Fibroblast of peridontal ligament (primary cell): Measurements from ENCODE around the gene TMCO4.
"Not testable (repeated sequence)": the region's sequence is repeated elsewhere in the genome, so short reads cannot be mapped to it uniquely, and the experiment has no call there.

Source experiments
- DNase-seq: peaks from one replicate; pipeline ENCODE4 v3.0.0-alpha.2; 2010; ENCODE audit errors: extremely low read depth

Gene TMCO4

DNA sequence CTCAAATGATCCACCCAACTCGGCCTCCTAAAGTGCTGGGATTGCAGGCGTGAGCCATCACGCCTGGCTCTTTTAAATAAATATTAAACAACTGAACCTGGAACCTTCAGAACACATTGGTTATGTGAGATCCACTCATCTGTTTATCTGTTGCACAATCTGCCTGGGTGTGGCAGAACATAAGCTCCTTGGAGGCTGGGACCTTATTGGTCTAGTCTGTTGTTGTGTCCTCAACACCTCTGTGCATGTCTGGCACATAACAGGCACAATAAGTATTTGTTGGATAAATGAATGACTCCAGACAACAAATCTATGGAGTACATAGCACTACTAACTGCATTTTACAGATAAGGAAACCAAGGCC lies 159.7 kb downstream of the TMCO4 start:
- DNase-seq = no peak

DNA sequence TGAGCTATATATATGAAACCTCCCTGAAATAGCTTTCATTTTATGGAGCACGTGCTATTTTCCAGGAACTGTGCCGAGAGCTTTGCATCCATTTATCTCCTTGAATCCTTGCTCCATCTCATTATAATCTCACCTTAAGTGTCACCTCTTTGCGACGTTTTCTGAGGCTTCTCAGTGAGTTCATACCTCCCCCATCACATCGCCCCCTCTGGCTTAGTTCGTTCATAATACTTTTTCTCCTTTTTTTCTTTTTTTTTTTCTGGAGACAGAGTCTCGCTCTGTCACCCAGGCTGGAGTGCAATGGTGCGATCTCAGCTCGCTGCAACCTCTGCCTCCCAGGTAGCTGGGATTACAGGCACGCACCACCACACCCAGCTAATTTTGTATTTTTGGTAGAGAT lies 160.5 kb downstream of the TMCO4 start:
- not testable (repeated sequence) for DNase-seq

DNA sequence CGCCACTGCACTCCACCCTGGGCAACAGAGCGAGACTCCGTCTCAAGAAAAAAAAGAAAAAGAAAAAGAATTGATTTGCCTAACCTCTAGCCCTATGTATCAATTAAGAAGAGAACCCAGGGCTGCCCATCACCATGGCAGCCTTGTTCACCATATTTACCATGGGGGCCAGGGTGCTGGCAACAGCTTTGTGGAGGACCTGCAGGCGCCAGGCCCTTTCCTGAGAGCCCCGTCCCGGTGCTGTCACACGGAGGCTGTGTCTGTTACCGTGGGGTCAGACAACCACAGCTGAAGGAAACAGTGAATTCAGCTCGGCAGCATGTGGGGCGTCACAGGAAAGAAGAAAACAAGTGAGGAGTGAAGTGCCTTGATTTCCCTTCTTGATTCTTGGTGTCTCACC lies 162.1 kb downstream of the TMCO4 start:
- no peak for DNase-seq

DNA sequence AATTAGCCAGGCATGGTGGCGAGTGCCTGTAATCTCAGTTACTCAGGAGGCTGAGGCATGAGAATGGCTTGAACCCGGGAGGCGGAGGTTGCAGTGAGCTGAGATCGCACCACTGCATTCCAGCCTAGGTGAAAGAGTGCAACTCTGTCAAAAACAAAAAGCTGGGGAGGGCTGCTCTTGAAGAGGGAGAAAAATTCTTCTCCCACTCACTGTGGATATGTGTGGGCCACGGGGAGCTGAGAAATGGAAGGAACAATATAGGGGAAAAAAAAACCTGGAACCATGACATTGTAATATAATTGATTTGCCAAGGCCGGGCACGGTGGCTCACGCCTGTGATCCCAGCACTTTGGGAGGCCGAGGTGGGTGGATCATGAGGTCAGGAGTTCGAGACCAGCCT lies 163.0 kb downstream of the TMCO4 start:
- not testable (repeated sequence) for DNase-seq

DNA sequence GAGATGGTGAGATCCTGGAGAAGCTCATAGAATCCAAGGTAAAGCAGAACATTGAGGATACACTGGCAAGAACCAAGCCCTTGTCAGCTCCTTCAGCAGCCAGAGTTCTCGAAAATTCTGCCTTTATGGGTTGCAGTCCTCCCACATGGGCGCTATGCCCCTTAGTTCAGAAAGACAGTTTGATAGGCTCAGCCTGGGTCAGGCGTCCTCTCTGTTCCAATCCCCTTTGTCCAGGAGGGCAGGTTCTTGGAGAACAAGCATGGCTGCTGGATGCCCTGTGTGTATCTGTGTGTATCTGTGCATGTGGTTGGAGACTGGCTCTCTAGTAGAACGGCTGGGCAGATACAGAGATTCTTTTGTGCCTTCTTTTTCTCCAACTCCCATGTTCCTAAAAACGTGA lies 163.7 kb downstream of the TMCO4 start:
- DNase-seq = no peak

DNA sequence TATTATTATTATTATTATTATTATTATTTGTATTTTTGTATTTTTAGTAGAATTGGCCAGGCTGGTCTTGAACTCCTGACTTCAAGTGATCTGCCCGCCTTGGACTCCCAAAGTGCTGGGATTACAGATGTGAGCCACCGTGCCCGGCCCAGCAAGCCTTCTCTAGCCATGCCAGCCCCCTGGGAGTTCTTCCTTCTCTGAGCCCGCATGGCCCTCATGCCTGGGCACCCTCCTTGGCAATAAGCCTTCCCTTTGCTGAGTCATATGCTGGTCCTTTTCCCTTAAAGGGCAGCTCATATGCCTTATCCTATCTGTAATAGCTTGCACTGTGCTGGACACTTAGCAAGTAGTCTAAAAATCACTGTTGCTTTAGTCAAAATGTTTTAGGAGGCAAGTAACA lies 164.1 kb downstream of the TMCO4 start:
- DNase-seq = peak; percentile 58

DNA sequence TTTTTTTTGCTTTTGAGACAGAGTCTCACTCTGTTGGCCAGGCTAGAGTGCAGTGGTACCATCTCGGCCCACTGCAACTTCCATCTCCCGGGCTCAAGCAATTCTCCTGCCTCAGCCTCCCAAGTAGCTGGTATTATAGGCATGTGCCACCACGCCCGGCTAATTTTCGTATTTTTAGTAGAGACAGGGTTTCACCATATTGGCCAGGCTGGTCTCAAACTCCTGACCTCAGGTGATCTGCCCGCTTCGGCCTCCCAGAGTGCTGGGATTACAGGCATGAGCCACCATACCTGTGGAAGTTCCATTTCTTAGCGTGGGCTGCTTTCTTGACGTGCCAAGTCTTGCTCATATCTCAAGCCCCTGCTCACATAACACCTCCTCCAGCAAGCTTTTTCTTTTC lies 164.7 kb downstream of the TMCO4 start:
- DNase-seq = not testable (repeated sequence)

DNA sequence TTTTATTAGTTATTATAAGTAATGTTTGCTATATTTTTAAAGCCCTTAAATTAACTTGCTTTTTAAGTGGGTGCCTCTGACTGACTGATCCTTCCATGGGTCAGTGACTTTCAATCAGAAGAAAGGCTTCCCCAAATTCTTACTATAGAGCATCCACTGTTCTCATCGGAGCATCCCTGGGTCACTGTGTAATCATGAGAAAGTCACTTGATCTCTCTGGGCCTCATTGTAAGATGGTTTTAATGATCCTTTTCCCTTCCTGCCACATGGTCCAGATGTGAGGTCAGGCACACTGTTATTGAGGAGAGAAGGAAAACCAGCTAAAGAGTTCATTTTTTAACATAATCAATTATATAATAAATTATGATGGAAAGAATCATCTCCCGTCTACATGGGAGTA lies 166.6 kb downstream of the TMCO4 start:
- no peak for DNase-seq
